Vagina (tissue), 2 donors: Measurements from ENCODE around the gene FCHO1. TPM values are rescaled to one million over a fixed set of nuclear protein-coding genes. Genes with fewer than 3 reads are reported as not detected.

Source experiments
- DNase-seq, 2 donors: peaks; one replicate each; pipeline ENCODE4 v3.0.0-alpha.2; 2017; ENCODE audit errors: extremely low spot score in 2 of 2
- H3K27ac ChIP-seq: fragments of 200-600 bp; sonication (generic); one replicate; pipeline ENCODE4 v1.5.1; 2019
- H3K27me3 ChIP-seq: fragments of 200-600 bp; sonication (generic); one replicate; pipeline ENCODE4 v1.5.1; 2019
- H3K36me3 ChIP-seq, 2 donors: fragments of 200-600 bp; sonication (generic); one replicate each; pipeline ENCODE4 v1.5.1; 2017 to 2019
- H3K4me1 ChIP-seq: fragments of 200-600 bp; sonication (generic); one replicate; pipeline ENCODE4 v1.5.1; 2019
- H3K4me3 ChIP-seq, 2 donors: fragments of 200-600 bp; sonication (generic); 1 replicate in 1 of 2; 2 replicates in 1 of 2; pipeline ENCODE4 v1.5.1; 2016 to 2019
- H3K9me3 ChIP-seq: fragments of 200-600 bp; sonication (generic); one replicate; pipeline ENCODE4 v1.5.1; 2019
- CTCF ChIP-seq, 3 experiments: fragments of 450-650 bp in 2 of 3; fragments of 200-600 bp in 1 of 3; sonication (generic) in 1 of 3; IDR thresholded peaks; one replicate each; pipeline ENCODE4 v1.5.1; 2017 to 2019; ENCODE audit warnings: antibody characterized with exemption in 3 of 3, mild to moderate bottlenecking in 2 of 3, moderate library complexity in 2 of 3
- POLR2A ChIP-seq, 2 donors: fragments of 450-650 bp; IDR thresholded peaks; one replicate each; pipeline ENCODE4 v1.6.1; 2017; ENCODE audit warnings: antibody characterized with exemption in 2 of 2, mild to moderate bottlenecking in 2 of 2, moderate library complexity in 2 of 2
- POLR2AphosphoS5 ChIP-seq, 2 donors: sonication (generic); formaldehyde crosslinking; IDR thresholded peaks; one replicate each; pipeline ENCODE4 v1.9.0; 2017; ENCODE audit warnings: antibody characterized with exemption in 2 of 2, mild to moderate bottlenecking in 2 of 2, low read depth in 1 of 2; ENCODE audit not compliant: insufficient read depth in 1 of 2
- intact Hi-C: fragments of 100-400 bp; cut with DNase I; formaldehyde crosslinking; loops from one replicate; pipeline ENCODE4 v1.15.1; 2023
- total RNA-seq: library from RNA; depleted of rRNA; stranded (reverse); fragments of >200 nt; gene quantifications from one replicate; pipeline ENCODE4 v1.2.3, GENCODE V29; 2016

Gene FCHO1
- total RNA-seq, 1 donor from 2014 or later = 12.3 TPM

DNA sequence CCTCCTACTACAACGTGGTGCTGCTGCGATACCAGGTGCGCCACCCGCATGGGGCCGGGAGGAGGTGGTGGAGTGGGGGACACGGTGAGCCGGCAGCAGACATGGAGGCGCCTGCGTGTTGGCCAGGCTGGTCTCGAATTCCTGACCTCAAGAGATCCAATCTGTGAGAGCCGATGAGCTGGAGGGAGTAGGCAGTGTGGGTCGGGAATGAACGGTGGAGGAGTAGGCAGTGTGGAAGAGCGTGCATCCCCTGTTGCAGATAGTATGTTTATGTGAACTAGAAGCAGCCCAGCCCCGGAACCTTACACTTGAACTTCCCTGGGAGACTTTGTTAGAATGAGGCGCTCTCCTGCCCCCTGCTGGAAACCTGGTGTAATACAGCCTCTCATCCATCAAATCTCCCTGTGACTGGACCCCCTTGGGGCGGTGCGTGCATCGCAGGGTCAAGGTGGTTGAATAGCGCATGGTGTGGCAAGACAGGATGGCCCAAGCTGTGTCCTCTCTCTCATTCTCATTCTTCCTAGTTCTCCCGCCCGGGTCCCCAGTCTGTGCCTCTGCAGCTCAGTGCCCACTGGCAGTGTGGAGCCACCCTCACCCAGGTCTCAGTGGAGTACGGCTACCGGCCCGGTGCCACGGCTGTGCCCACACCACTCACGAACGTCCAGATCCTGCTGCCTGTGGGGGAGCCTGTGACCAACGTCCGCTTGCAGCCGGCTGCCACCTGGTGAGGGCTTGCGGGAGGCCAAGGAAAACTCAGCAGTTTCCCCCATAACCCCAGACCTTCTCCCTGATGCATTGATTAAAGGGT, 33.1 kb downstream of the FCHO1 start:
- H3K27me3 ChIP-seq = no peaks in the 10 kb centered on the region
- DNase-seq = no peak
- intact Hi-C loops = no loop called here
- no peaks in the 10 kb centered on the region for H3K36me3 ChIP-seq
- no peaks in the 10 kb centered on the region for H3K4me1 ChIP-seq
- TF ChIP-seq POLR2AphosphoS5 (IDR thresholded peaks at IDR 0.05; ENCODE audit: insufficient read depth in 1 of 2, low read depth in 1 of 2) (no peak), CTCF (IDR thresholded peaks at IDR 0.05) (peak; percentile 45 to 62 (median 54))
- H3K27ac ChIP-seq = no peak overlapping the region
- no peaks in the 10 kb centered on the region for H3K9me3 ChIP-seq
- H3K4me3 ChIP-seq = no peak overlapping the region

DNA sequence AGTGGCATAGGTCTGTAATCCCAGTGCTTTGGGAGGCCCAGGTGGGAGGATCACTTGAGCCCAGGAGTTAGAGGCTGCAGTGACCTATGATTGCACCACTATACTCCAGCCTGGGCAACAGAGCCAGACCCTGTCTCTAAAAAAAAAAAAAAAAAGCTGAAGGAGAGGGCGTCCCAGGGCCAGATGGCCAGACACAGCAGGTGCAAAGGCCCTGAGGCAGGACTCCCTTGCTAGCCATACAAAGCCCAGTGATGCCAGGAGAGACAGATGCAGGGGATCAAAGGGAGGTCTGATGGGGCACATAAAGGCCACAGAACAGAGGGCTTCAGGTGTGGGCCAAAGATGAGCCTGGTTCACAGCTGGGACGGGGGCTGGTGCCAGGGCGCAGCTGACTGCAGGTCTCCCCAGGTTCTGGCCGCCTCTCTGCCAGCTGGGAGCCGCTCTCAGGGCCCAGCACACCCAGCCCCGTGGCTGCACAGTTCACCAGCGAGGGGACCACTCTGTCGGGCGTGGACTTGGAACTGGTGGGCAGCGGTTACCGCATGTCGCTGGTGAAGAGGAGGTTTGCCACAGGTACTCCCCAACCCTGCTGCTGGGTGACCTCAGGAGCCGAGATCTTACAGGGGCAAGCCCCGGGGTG, 36.1 kb downstream of the FCHO1 start:
- no peaks in the 10 kb centered on the region for H3K27me3 ChIP-seq
- H3K36me3 ChIP-seq = no peaks in the 10 kb centered on the region
- intact Hi-C loops = no loop called here
- no peak for DNase-seq
- no peak for TF ChIP-seq CTCF (IDR thresholded peaks at IDR 0.05)
- no peak for TF ChIP-seq POLR2AphosphoS5 (IDR thresholded peaks at IDR 0.05; ENCODE audit: insufficient read depth in 1 of 2, low read depth in 1 of 2)
- TF ChIP-seq POLR2A (IDR thresholded peaks at IDR 0.05) = no peak
- no peaks in the 10 kb centered on the region for H3K4me1 ChIP-seq
- no peak overlapping the region for H3K4me3 ChIP-seq
- no peak overlapping the region for H3K27ac ChIP-seq
- no peaks in the 10 kb centered on the region for H3K9me3 ChIP-seq

DNA sequence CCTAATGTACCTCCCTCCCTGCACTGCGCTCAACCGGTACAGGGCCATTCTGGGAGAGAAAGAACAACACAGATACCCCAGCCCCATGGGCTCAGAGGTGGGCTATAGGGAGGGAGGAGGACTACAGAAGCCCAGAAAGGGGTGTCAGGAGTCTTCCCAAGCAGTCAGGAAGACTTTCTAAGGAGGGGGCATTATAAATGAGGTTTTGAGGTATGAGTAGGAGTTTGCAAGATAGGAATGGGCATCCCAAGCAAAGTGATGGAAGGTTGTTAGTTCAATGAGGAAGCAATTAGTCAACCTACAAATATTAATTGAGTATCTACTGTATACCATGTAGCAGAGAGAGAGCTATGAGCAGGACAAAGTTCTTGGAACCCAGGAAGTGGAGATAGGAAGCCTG, 37.4 kb downstream of the FCHO1 start:
- no peak overlapping the region for H3K27ac ChIP-seq
- H3K27me3 ChIP-seq = no peaks in the 10 kb centered on the region
- TF ChIP-seq POLR2A (IDR thresholded peaks at IDR 0.05) (no peak), POLR2AphosphoS5 (IDR thresholded peaks at IDR 0.05; ENCODE audit: insufficient read depth in 1 of 2, low read depth in 1 of 2) (no peak), CTCF (IDR thresholded peaks at IDR 0.05) (no peak)
- no peaks in the 10 kb centered on the region for H3K9me3 ChIP-seq
- H3K4me3 ChIP-seq = no peak overlapping the region
- intact Hi-C loops = no loop called here
- no peak for DNase-seq
- H3K36me3 ChIP-seq = no peaks in the 10 kb centered on the region
- no peaks in the 10 kb centered on the region for H3K4me1 ChIP-seq

DNA sequence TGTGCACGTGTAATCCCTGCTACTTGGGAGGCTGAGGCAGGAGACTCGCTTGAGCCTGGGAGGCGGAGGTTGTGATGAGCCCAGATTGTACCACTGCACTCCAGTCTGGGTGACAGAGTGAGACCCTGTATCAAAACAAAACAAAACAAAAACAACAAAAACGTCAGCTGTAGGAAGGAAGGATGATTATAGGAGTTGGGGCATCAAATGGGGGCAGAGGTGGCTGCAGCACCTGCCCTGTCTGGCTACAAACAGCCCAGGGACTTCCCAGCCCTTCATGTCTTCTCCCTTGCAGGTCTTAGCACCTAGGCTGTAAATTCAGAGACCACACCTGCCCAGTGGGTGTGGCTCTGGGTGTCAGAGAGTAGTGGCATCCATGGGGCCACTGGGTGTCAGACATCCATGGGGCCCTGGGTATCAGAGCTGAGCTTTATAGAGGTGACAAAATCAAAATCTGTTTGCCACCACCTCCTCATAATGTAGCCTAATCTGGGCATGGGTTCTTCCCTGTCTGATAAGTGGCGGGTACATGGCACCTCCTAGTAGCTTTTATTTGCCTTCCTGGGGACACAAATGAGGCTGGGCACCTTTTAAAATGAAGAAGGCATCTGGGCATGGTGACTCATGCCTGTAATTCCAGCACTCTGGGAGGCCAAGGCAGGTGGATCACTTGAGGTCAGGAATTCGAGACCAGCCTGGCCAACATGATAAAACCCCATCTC, 38.9 kb downstream of the FCHO1 start:
- H3K4me1 ChIP-seq = no peaks in the 10 kb centered on the region
- no peak overlapping the region for H3K27ac ChIP-seq
- no peak for DNase-seq
- H3K9me3 ChIP-seq = no peaks in the 10 kb centered on the region
- TF ChIP-seq CTCF (IDR thresholded peaks at IDR 0.05) = no peak
- no peak for TF ChIP-seq POLR2A (IDR thresholded peaks at IDR 0.05)
- TF ChIP-seq POLR2AphosphoS5 (IDR thresholded peaks at IDR 0.05; ENCODE audit: insufficient read depth in 1 of 2, low read depth in 1 of 2) = no peak
- no peaks in the 10 kb centered on the region for H3K27me3 ChIP-seq
- H3K36me3 ChIP-seq = no peaks in the 10 kb centered on the region
- intact Hi-C loops = no loop called here
- no peak overlapping the region for H3K4me3 ChIP-seq
